ENCODE data around the gene ABCB9. TPM values are rescaled to one million over a fixed set of nuclear protein-coding genes. Genes with fewer than 3 reads are reported as not detected.

ABCB9 gene
- total and polyA plus RNA-seq, 4 donors = 2.7 to 7.5 (median 4.8) TPM

- Histone ChIP-seq H3K27me3 (ENCODE audit: control insufficient read depth in 3 of 3, insufficient read depth in 3 of 3, low read length in 2 of 3) (no peaks in the 10 kb centered on the region), H3K9ac (ENCODE audit: insufficient read depth in 1 of 2, low read length in 2 of 2) (no peak overlapping the region), H3K4me3 (no peak overlapping the region), H3K27ac (ENCODE audit: low read depth in 1 of 2, low read length in 1 of 2) (no peak overlapping the region), H3K36me3 (ENCODE audit: control insufficient read depth in 4 of 4, insufficient read depth in 4 of 4, low read length in 4 of 4) (no peaks in the 10 kb centered on the region), H3K4me1 (ENCODE audit: control insufficient read depth in 5 of 5, insufficient read depth in 5 of 5, low read length in 5 of 5) (peaks cover 5 to 29% (median 18%) of the 10 kb centered on the region in 5 donors), H3K9me3 (ENCODE audit: control insufficient read depth in 4 of 4, insufficient read depth in 3 of 4, low read length in 3 of 4) (no peaks in the 10 kb centered on the region)
- 92 to 96% methylated on average over 7 of the region's 7 CpGs for WGBS, 2 donors
- TF ChIP-seq, protein P1, sequence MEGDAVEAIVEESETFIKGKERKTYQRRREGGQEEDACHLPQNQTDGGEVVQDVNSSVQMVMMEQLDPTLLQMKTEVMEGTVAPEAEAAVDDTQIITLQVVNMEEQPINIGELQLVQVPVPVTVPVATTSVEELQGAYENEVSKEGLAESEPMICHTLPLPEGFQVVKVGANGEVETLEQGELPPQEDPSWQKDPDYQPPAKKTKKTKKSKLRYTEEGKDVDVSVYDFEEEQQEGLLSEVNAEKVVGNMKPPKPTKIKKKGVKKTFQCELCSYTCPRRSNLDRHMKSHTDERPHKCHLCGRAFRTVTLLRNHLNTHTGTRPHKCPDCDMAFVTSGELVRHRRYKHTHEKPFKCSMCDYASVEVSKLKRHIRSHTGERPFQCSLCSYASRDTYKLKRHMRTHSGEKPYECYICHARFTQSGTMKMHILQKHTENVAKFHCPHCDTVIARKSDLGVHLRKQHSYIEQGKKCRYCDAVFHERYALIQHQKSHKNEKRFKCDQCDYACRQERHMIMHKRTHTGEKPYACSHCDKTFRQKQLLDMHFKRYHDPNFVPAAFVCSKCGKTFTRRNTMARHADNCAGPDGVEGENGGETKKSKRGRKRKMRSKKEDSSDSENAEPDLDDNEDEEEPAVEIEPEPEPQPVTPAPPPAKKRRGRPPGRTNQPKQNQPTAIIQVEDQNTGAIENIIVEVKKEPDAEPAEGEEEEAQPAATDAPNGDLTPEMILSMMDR (IDR thresholded peaks at IDR 0.05; ENCODE audit: control extremely low read depth, extremely low read depth) = no peak
- DNase-seq (no peak), ATAC-seq (ENCODE audit: insufficient read depth, low FRiP score) (no peak)
Measured at GRCh38 chr12:122896662-122897061, 69.6 kb downstream of the ABCB9 start.

GRCh38 chr12:122895704-122896636 is 70.3 kb downstream of the ABCB9 start, which contains the start of gene VPS37B:
VPS37B (minus strand) TSS chr12:122896124; CDS start chr12:122896062, 62 bp downstream.
- H3K4me1 ChIP-seq (ENCODE audit: control insufficient read depth in 5 of 5, insufficient read depth in 5 of 5, low read length in 5 of 5) = peaks cover 5 to 36% (median 20%) of the 10 kb centered on the region in 5 donors
- no peaks in the 10 kb centered on the region for H3K27me3 ChIP-seq (ENCODE audit: control insufficient read depth in 3 of 3, insufficient read depth in 3 of 3, low read length in 2 of 3)
- no peaks in the 10 kb centered on the region for H3K36me3 ChIP-seq (ENCODE audit: control insufficient read depth in 4 of 4, insufficient read depth in 4 of 4, low read length in 4 of 4)
- WGBS, 2 donors = 6 to 7% methylated on average over 73 to 81 of the region's 81 CpGs
- no peaks in the 10 kb centered on the region for H3K9me3 ChIP-seq (ENCODE audit: control insufficient read depth in 4 of 4, insufficient read depth in 3 of 4, low read length in 3 of 4)
- peak within 1 kb of the TSS; percentile 92 to 99 for H3K27ac ChIP-seq (ENCODE audit: low read depth in 1 of 2, low read length in 1 of 2)
- TF ChIP-seq, protein P1 (IDR thresholded peaks at IDR 0.05; ENCODE audit: control extremely low read depth, extremely low read depth) = no peak
- peak within 1 kb of the TSS; percentile 89 for H3K4me3 ChIP-seq
- ATAC-seq (ENCODE audit: insufficient read depth, low FRiP score) (peak; percentile 70), DNase-seq (peak; percentile 92 to 94 (median 94))
- peak within 1 kb of the TSS; percentile 96 to 98 for H3K9ac ChIP-seq (ENCODE audit: insufficient read depth in 1 of 2, low read length in 2 of 2)

- ATAC-seq (ENCODE audit: insufficient read depth, low FRiP score) (no peak), DNase-seq (peak in 2 of 3 donors; percentile 32 to 66)
- peak overlapping the region; percentile 89 for H3K4me3 ChIP-seq
- no peaks in the 10 kb centered on the region for H3K36me3 ChIP-seq (ENCODE audit: control insufficient read depth in 4 of 4, insufficient read depth in 4 of 4, low read length in 4 of 4)
- peaks cover 6 to 37% (median 22%) of the 10 kb centered on the region in 5 donors for H3K4me1 ChIP-seq (ENCODE audit: control insufficient read depth in 5 of 5, insufficient read depth in 5 of 5, low read length in 5 of 5)
- peak overlapping the region; percentile 92 to 99 for H3K27ac ChIP-seq (ENCODE audit: low read depth in 1 of 2, low read length in 1 of 2)
- 0 to 6% methylated on average over 9 of the region's 9 CpGs for WGBS, 2 donors
- TF ChIP-seq, protein P1 (IDR thresholded peaks at IDR 0.05; ENCODE audit: control extremely low read depth, extremely low read depth) = no peak
- H3K27me3 ChIP-seq (ENCODE audit: control insufficient read depth in 3 of 3, insufficient read depth in 3 of 3, low read length in 2 of 3) = no peaks in the 10 kb centered on the region
- no peaks in the 10 kb centered on the region for H3K9me3 ChIP-seq (ENCODE audit: control insufficient read depth in 4 of 4, insufficient read depth in 3 of 4, low read length in 3 of 4)
- peak overlapping the region; percentile 96 to 98 for H3K9ac ChIP-seq (ENCODE audit: insufficient read depth in 1 of 2, low read length in 2 of 2)
Measured at GRCh38 chr12:122895320-122895703, 71.0 kb downstream of the ABCB9 start.

All from lung (tissue), 12 donors.